Measurements from ENCODE around the gene TCERG1L.

GRCh38 chr10:131352765-131353290, 41.3 kb upstream of the TCERG1L start:
- no peak for TF ChIP-seq POLR2A (IDR thresholded peaks at IDR 0.05)
- TF ChIP-seq, protein P1, sequence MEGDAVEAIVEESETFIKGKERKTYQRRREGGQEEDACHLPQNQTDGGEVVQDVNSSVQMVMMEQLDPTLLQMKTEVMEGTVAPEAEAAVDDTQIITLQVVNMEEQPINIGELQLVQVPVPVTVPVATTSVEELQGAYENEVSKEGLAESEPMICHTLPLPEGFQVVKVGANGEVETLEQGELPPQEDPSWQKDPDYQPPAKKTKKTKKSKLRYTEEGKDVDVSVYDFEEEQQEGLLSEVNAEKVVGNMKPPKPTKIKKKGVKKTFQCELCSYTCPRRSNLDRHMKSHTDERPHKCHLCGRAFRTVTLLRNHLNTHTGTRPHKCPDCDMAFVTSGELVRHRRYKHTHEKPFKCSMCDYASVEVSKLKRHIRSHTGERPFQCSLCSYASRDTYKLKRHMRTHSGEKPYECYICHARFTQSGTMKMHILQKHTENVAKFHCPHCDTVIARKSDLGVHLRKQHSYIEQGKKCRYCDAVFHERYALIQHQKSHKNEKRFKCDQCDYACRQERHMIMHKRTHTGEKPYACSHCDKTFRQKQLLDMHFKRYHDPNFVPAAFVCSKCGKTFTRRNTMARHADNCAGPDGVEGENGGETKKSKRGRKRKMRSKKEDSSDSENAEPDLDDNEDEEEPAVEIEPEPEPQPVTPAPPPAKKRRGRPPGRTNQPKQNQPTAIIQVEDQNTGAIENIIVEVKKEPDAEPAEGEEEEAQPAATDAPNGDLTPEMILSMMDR (IDR thresholded peaks at IDR 0.05 in 8 of 11, conservative IDR thresholded peaks at IDR 0.05 in 3 of 11) = no peak
